GM19372 (cell line): ENCODE data around the gene GBF1.

Source experiments
- ATAC-seq: cut with Tn5 transposase; IDR thresholded peaks from one replicate; pipeline ENCODE4 v1.9.1; 2021; ENCODE audit warnings: mild to moderate bottlenecking, low read depth, moderate library complexity; ENCODE audit not compliant: unreplicated experiment

The GBF1 gene

DNA sequence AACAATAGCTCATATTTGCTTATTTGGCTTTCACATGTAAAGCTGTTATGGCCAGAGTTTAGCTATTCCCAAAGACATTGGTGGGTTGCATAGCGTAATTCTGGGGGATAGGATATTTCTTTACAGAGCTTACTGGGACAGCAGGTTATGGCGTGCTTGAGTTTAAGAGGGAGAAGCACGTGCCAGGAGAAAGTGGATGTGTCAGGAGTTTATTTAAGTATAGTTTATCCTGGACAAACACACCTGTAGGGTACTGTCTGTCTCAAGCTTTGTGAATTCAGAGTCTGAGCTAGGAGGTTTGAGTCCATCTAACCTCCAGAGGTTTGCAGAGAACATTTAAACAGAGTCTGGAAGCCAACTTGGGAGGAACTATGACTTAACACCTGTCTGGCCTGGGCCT lies 21.3 kb downstream of the GBF1 start:
- no peak for ATAC-seq

DNA sequence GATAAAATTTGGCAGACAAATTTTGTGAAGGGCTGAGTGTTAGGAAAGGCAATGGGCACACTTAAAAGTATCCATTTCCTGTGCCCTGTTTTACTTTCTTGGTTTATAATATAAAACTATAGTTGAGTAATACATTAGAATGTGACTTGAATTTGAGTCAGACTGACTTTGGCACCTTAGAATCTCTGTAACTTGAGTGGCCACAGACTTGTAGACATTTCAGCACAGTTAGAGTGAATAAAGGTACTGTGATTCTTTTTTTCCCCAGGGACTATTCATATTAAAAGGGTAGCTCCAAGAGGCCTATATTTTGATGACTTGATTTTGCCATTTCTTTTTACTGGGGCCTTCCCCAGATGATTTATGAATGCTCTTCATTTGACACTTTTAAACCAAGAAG lies 22.4 kb downstream of the GBF1 start:
- no peak for ATAC-seq

DNA sequence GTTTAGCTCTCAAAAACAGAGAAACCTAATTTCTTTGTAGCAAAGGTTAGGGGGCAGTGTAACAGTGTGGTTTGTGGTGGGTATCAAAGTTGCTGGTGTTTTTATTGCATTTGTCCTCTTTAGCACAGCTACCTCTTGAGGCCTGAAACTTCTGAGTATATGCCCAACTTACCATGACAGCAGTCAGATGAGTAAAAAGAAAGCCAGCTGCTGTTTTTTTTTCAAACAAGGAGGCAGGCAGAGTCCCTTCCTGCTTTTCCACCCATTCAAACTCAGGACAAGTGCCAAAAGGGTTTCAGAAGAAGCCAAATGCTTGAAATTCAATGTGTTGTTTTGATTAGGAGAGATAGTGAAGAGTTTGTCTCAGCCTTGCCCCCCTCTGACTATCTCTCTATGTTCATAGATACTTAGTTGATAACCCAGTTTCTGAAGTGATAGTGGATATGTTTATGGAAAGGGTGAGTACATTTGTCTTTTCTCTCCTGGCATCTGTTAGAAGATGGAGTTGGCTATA lies 23.1 kb downstream of the GBF1 start:
- no peak for ATAC-seq

- no peak for ATAC-seq
Measured at GRCh38 chr10:102269017-102269416, 23.7 kb downstream of the GBF1 start.

- ATAC-seq = no peak
Measured at GRCh38 chr10:102274062-102274461, 28.7 kb downstream of the GBF1 start.

DNA sequence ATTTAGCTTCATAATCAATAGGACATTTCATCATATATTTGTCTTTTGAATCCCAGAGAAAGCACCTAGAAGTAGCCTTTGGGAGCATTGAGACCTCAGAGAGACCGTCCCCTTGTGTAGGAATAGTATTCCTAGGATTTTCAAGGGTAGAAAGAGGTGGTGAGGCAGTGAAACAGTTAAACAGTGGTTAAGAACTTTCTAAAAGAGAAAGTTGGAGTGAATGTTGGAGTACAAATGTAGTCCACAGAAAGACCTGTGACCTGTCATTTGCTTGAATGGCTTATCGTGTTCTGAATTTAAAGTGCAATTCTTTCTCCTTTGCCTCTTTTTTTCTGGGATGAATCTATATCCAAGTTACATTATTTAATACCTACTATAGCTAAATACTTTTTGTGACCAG lies 30.0 kb downstream of the GBF1 start:
- ATAC-seq = no peak

DNA sequence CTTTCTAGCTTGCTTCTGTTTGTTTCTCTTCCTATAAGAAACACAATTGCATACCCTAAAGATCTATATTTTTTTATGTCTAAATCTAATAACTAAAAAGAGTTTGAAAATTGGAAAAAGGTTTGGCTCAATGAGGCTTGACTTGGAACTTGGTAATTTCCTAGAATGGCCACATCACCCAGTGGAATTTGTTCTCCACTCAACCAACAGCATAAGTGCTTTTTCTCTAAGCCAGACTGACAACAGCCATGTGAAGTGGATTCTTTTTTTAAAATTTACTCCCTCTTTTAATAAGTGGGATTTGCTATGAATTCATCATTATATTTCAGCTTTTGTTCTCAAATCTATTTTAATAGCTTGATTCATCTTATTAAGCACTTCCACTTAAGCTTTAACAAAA lies 33.8 kb downstream of the GBF1 start:
- no peak for ATAC-seq

- ATAC-seq = no peak
Measured at GRCh38 chr10:102280397-102281101, 35.2 kb downstream of the GBF1 start.

- no peak for ATAC-seq
Measured at GRCh38 chr10:102281102-102281487, 35.8 kb downstream of the GBF1 start.

DNA sequence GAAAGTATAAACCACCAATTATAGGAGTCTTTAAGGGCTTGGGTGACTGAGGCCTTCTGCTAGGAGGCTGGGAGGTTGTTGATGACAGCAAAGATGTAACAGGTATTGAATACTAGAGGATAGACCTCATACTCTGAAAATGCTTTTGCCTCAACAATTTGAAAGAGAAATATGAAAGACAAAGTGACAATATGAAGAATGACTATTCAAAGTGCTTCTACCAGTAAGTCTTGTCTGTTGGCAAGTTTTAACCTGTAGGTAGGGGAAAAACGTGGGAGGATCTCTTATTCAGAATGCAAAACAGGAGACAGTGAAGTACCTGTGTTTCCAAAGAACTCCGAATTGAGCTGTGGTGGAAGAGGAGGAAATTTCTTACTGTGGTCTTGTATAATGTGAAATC lies 38.2 kb downstream of the GBF1 start:
- no peak for ATAC-seq

DNA sequence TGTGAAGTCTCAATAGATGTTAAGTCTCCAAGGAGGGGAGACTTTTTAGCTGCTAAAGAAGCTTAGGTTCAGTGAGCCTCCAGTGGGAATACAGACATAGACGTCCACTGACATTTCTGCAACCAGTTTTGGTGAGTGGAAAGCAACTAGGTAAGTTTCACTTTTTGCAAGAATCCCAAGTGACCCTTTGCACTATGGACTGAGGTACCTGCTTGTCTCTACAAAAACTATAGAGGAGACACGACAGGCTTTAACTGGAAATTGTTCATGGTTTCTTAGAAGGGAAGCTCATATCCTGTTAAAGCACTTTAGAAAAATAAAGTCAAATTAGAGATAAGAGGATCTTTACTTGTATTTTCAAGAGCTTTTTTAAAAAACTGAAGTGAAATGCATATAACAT lies 38.6 kb downstream of the GBF1 start:
- no peak for ATAC-seq

DNA sequence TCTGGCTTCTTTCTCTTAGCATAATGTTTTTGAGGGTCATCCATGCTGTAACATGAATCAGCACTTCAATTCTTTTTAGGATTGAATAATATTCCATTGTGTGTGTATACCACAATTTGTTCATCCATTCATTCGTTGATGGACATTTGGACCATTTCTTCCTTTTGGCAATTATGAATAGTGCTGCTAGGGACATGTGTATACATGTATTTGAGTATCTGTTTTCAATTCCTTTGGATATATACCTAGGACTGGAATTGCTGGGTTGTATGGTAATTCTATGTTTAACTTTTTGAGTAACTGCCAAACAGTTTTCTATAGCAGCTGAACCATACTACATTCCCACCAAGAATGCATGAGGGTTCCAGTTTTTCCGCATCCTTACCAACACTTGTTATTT lies 39.2 kb downstream of the GBF1 start:
- no peak for ATAC-seq

DNA sequence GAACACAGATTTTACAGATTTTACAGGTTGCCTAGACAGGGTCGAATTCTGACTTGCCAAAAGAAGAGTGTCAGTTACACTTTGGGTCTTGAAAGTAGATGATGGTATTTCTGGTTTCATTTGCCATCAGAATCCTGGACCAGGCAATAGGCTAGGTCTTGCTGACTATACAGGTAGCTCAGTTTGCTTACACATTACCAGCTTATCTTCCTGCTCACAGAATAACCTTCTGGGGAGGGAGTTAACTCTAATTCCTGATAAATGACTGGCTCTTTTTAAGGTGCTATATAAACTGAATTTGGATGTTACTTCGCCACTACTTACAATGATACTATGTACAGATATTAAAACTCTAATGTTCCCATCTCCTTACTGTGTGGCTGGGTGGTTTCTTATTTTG lies 39.8 kb downstream of the GBF1 start:
- ATAC-seq = no peak

DNA sequence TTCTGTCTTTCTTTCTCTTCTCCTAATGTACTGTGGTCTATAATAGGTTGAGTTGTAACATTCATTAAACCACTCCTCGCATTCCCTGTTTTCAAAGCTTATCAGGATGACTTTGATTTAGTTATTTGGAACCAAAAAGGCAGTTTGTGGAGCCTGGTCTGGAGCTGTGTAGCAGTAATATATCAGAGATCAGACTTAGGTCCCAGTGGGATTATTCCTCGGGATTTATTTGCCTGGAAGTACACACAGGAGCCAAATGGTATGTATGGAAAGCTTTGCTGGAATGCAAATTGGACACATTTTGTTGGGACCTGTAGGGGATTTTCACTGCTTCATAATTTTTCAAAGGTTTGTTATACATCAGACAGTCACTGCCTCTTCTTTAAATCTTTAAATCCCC lies 40.9 kb downstream of the GBF1 start:
- no peak for ATAC-seq

GRCh38 chr10:102287538-102287937 lies 42.2 kb downstream of the GBF1 start:
- ATAC-seq = no peak

DNA sequence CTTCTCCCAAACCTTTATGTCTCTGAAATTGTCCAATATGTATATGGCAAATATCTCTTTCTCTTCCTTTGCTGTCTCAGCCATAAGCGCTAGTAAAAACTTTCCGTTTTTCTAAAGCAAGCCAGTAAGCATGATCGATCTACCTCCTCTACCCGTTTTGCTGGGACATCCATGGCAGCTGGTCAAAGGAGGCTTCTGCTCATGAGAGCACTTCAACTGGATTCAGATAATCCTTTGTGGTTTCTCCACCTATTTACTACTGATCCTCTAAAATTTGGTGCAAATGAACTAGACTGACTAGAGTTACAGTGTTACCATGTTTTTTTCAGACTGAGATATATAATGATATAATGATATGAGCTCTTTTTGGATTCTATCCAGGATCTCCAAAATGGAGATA lies 42.7 kb downstream of the GBF1 start:
- no peak for ATAC-seq

- ATAC-seq = no peak
Measured at GRCh38 chr10:102289356-102289755, 44.0 kb downstream of the GBF1 start.

- no peak for ATAC-seq
Measured at GRCh38 chr10:102289840-102290239, 44.5 kb downstream of the GBF1 start.

GRCh38 chr10:102291221-102291905 lies 46.0 kb downstream of the GBF1 start:
- no peak for ATAC-seq

DNA sequence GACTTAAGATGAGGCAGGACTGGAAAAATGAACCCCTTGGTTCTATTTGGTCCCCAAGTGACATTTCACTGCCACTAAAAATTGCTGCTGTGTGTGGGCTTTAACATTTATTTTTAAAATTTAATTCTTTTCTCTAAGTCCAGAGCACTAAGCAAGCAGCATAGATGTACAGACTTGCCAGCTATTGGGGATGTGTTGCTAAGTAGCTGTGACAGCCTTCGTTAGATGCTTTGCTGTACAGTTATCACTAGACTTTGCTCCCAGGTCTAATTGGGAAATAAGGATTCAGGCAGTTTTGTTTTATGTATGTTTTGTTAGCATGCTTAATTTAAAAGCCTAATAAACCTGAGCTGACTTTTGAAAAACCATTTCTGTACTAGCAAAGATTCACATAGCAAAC lies 51.8 kb downstream of the GBF1 start:
- no peak for ATAC-seq

GRCh38 chr10:102298899-102299298 lies 53.6 kb downstream of the GBF1 start:
- ATAC-seq = no peak

- ATAC-seq = no peak
Measured at GRCh38 chr10:102299873-102300272, 54.5 kb downstream of the GBF1 start.
